GM04503 (cell line): ENCODE results near the gene AGBL1.

ENCODE experiments used
- DNase-seq: peaks from one replicate; pipeline ENCODE4 v3.0.0-alpha.2; 2012; ENCODE audit warnings: low read depth

The AGBL1 gene

GRCh38 chr15:86079508-86080266 is at the start of gene AGBL1:
TSS of gene AGBL1 (plus strand) at chr15:86079871.
- DNase-seq: no peak

GRCh38 chr15:86034904-86035303 is 44.8 kb upstream of the AGBL1 start:
- DNase-seq: no peak

GRCh38 chr15:86036243-86036642 is 43.4 kb upstream of the AGBL1 start:
- DNase-seq: no peak

GRCh38 chr15:86038491-86038890 is 41.2 kb upstream of the AGBL1 start:
- no peak for DNase-seq

GRCh38 chr15:86040356-86041033 is 39.2 kb upstream of the AGBL1 start:
- DNase-seq: no peak

GRCh38 chr15:86041399-86041798 is 38.3 kb upstream of the AGBL1 start:
- DNase-seq: no peak

GRCh38 chr15:86042226-86042625 is 37.4 kb upstream of the AGBL1 start:
- DNase-seq: no peak

- no peak for DNase-seq
These were observed 34.7 kb upstream of the AGBL1 start for GRCh38 chr15:86044981-86045380.

- DNase-seq: no peak
These were observed 25.3 kb upstream of the AGBL1 start for GRCh38 chr15:86054338-86054737.

GRCh38 chr15:86055688-86056087 is 24.0 kb upstream of the AGBL1 start:
- no peak for DNase-seq

GRCh38 chr15:86059851-86060250 is 19.8 kb upstream of the AGBL1 start:
- no peak for DNase-seq

GRCh38 chr15:86060674-86061073 is 19.0 kb upstream of the AGBL1 start:
- DNase-seq: no peak

GRCh38 chr15:86061581-86061980 is 18.1 kb upstream of the AGBL1 start:
- no peak for DNase-seq

GRCh38 chr15:86062646-86063243 is 16.9 kb upstream of the AGBL1 start:
- no peak for DNase-seq

GRCh38 chr15:86063356-86064095 is 16.1 kb upstream of the AGBL1 start:
- DNase-seq: no peak

GRCh38 chr15:86064326-86064725 is 15.3 kb upstream of the AGBL1 start:
- DNase-seq: no peak

GRCh38 chr15:86066174-86066834 is 13.4 kb upstream of the AGBL1 start:
- no peak for DNase-seq

- DNase-seq: no peak
These were observed 6.4 kb upstream of the AGBL1 start for GRCh38 chr15:86073281-86073680.

GRCh38 chr15:86076468-86076867 is 3.2 kb upstream of the AGBL1 start:
- DNase-seq: no peak

GRCh38 chr15:86077070-86077469 is 2.6 kb upstream of the AGBL1 start:
- no peak for DNase-seq

GRCh38 chr15:86080302-86080701 is 631 bp downstream of the AGBL1 start:
- no peak for DNase-seq
